AG04450 (cell line): ENCODE data around the gene COMMD4. TPM values are rescaled to one million over a fixed set of nuclear protein-coding genes. Genes with fewer than 3 reads are reported as not detected.

Experiments used
- CTCF ChIA-PET: fragments of 300-600, 350-600 bp; formaldehyde crosslinking; extraction: SDS; loops from one replicate; lab custom pipeline; 2022; ENCODE audit warnings: antibody characterized with exemption, inconsistent platforms; lab: Charles Lee
- POLR2A ChIA-PET: fragments of 350-600 bp; formaldehyde crosslinking; extraction: SDS; loops from one replicate; lab custom pipeline; 2021; ENCODE audit warnings: antibody characterized with exemption, inconsistent platforms; lab: Yijun Ruan, JAX
- DNase-seq: peaks from one replicate; pipeline ENCODE4 v3.0.0-alpha.2; 2011; ENCODE audit warnings: low read depth, low spot score
- H3K27ac ChIP-seq: one replicate; pipeline ENCODE4 v1.5.1; 2012; ENCODE audit warnings: low read depth, low read length, control low read depth
- H3K27me3 ChIP-seq: one replicate; pipeline ENCODE4 v1.6.0; 2012; ENCODE audit warnings: low read length; ENCODE audit not compliant: control insufficient read depth, insufficient read depth
- H3K4me3 ChIP-seq: 2 replicates; pipeline ENCODE4 v1.5.1; 2011; ENCODE audit warnings: mild to moderate bottlenecking, low read depth, low read length, control low read depth
- H3K9me3 ChIP-seq: 2 replicates; pipeline ENCODE4 v1.5.1; 2012; ENCODE audit warnings: low read length; ENCODE audit not compliant: control insufficient read depth, insufficient read depth
- polyA plus RNA-seq: library from polyadenylated mRNA; depleted of rRNA; stranded (reverse); fragments of >200 nt; gene quantifications from 2 replicates; pipeline ENCODE4 v1.2.3, GENCODE V29; 2011
- TF ChIP-seq, protein P1 (sequence below): IDR thresholded peaks from 2 replicates; pipeline ENCODE4 v1.5.1; 2011; ENCODE audit warnings: low read depth, low read length, control low read depth, inconsistent platforms

The COMMD4 gene
- polyA plus RNA-seq, 1 experiment, result 52.4 TPM

DNA sequence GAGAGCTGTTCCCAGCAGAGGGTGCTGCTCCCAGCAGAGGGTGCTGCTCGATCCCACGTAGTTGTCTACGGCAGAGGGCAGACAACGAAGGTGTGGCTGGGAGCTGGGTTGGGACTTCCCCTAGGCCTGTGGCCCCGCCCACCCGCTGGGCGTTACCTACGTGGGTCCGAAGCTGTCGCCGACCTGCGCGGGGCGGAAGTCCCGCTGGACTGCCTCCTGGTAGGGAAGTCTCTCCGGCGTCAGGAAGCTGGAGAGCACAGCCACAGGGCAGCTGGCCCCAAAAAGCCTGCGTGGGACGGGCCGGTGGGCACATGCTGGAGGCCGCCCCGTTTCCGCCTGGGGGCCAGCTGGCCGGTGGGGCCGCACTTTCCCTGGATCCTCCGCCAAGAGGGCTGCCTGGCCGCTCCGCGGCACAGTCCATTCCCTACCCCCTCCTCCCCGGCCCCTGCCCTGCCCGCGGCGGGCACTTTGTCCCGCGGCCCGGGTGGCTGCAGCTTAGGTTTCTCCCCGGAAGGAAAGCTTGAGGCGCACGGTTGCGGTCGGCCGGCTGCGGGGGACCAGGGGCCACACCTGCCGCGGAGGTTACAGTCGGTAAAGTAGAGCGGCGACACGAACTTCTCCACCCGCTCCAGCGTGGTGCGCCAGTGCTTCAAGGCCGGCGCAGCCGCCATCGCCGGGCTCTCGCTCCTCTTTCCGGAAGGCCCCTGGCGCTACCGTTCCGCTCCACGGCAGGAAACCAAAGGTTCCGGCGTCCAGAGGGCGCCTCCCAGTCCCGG, 32.2 kb downstream of the COMMD4 start, which contains the start of gene MAN2C1:
Gene MAN2C1 (minus strand): TSS at position 695 of the 776 bp plus-strand sequence. CDS start 24 bp downstream, at position 671.
- TF ChIP-seq, protein P1, sequence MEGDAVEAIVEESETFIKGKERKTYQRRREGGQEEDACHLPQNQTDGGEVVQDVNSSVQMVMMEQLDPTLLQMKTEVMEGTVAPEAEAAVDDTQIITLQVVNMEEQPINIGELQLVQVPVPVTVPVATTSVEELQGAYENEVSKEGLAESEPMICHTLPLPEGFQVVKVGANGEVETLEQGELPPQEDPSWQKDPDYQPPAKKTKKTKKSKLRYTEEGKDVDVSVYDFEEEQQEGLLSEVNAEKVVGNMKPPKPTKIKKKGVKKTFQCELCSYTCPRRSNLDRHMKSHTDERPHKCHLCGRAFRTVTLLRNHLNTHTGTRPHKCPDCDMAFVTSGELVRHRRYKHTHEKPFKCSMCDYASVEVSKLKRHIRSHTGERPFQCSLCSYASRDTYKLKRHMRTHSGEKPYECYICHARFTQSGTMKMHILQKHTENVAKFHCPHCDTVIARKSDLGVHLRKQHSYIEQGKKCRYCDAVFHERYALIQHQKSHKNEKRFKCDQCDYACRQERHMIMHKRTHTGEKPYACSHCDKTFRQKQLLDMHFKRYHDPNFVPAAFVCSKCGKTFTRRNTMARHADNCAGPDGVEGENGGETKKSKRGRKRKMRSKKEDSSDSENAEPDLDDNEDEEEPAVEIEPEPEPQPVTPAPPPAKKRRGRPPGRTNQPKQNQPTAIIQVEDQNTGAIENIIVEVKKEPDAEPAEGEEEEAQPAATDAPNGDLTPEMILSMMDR, result peak; percentile 76
- no peaks in the 10 kb centered on the region for H3K27me3 ChIP-seq
- peak within 1 kb of the TSS; percentile 93 for H3K27ac ChIP-seq
- DNase-seq, result peak; percentile 84
- H3K4me3 ChIP-seq, result peak within 1 kb of the TSS; percentile 83
- ChIA-PET CTCF (interaction anchor here (0.6 to 2.2 kb wide), 26 partner anchors 9 to 442 kb away, joined by 3 to 35 read pairs (median 4); partner anchors contain the start of genes PTPN9 and SIN3A), POLR2A (interaction anchor here (0.6 to 3.0 kb wide), 8 partner anchors 8 to 293 kb away, joined by 4 to 25 read pairs (median 6); partner anchors contain the start of genes COMMD4 and SIN3A)
- H3K9me3 ChIP-seq, result no peaks in the 10 kb centered on the region

DNA sequence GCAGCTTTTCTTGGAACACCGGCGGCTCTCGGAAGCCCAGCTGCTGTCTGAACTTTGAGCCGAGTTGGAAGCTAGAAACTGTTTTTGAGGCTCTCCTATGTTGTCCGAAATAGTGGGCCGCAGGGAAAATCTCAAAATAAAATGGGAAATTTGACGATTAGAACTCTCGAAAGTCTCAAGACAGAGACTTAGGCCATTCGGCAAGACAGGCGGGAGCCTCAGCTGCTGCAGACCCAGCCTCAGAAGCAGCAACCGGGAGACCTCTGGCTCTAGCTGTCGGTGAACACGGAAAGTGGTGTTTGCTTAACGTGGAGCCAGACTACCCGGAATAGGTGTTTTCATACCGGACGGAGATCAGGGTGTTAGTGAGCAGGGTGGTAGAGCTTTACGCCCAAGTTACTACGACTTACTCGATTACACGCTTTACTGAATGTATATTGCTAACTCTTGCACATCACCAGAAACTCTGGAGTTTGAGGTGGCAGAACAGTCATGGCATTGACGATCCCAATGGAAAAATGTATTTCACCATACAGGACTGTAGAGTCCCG, 32.9 kb downstream of the COMMD4 start:
- Histone ChIP-seq H3K9me3 (no peaks in the 10 kb centered on the region), H3K27ac (peak overlapping the region; percentile 93), H3K27me3 (no peaks in the 10 kb centered on the region), H3K4me3 (peak overlapping the region; percentile 83)
- no peak for DNase-seq
- POLR2A ChIA-PET, result interaction anchor here (0.6 to 3.0 kb wide), 5 partner anchors 19 to 293 kb away, joined by 4 to 25 read pairs (median 10); partner anchors contain the start of gene SIN3A
- CTCF ChIA-PET, result interaction anchor here (0.8 to 2.2 kb wide), 8 partner anchors 13 to 306 kb away, joined by 3 to 35 read pairs (median 4); partner anchors contain the start of gene SIN3A
- TF ChIP-seq, protein P1, result no peak

DNA sequence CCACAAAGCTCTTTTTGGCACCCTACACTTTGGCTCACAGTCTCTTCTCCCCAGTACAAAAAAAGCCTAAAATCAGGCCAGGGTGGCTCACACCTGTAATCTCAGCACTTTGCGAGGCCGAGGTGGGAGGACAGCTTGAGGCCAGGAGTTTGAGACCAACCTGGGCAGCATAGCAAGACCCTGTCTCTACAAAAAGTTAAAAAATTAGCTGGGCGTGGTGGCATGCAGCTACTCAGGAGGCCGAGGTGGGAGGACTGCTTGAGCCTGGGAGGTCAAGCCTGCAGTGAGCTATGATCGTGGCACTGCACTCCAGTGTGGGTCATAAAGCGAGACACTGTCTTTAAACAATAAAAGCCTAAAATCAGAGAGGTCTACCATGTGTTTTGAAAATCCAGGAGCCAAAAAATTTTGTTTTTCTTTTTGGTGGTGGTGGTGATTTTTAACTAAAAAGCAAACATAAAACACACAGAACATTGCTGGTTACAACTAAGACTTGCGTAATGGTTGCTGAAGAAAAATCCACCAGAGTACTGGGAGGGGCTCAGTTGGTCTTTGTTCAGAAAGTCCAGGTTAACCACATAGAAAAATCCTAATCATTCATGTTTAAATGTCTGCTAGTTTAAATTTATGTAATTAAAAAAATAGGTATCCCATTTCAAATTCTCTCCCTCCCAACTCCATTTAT, 34.2 kb downstream of the COMMD4 start:
- ChIA-PET CTCF (interaction anchor here (0.6 to 0.7 kb wide), 2 partner anchors 18 to 686 kb away, joined by 3 to 5 read pairs; no protein-coding TSS in a partner anchor), POLR2A (interaction anchor here (0.6 to 3.0 kb wide), 2 partner anchors 21 to 81 kb away, joined by 3 to 25 read pairs; partner anchors contain the start of gene SIN3A)
- DNase-seq, result no peak
- no peaks in the 10 kb centered on the region for H3K9me3 ChIP-seq
- TF ChIP-seq, protein P1, result no peak
- H3K27ac ChIP-seq, result peak overlapping the region; percentile 21
- H3K27me3 ChIP-seq, result no peaks in the 10 kb centered on the region
- no peak overlapping the region for H3K4me3 ChIP-seq

DNA sequence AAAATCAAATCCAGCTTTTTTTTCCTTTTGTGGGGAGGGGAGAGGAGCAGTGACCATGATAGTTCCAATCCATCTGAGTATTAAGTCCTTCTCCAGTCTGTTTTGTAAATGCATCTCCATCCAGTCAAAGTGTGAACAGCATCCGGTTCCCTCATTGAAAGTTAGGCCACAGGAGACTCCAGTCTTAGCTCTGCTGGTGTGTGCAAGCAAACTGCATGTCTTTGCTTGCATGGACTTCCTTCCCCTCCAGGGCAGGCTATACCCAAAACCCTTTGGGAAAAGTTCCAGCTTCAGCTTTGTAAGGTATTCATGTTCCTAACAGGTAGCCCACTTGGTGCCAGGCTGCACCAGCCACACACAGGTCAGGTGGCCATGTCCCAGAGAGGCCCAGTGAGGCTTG, 35.6 kb downstream of the COMMD4 start:
- POLR2A ChIA-PET, result interaction anchor here (0.5 kb wide), 1 partner anchor 21 kb away, joined by 3 read pairs; no protein-coding TSS in a partner anchor
- H3K9me3 ChIP-seq, result no peaks in the 10 kb centered on the region
- no peak for DNase-seq
- CTCF ChIA-PET, result no interaction called here
- H3K27me3 ChIP-seq, result no peaks in the 10 kb centered on the region
- H3K4me3 ChIP-seq, result no peak overlapping the region
- TF ChIP-seq, protein P1, result no peak
- no peak overlapping the region for H3K27ac ChIP-seq
